ENCODE measurements around the gene ABCA13.

Gene ABCA13

GRCh38 chr7:48438206-48438605 lies 266.9 kb downstream of the ABCA13 start:
- Histone ChIP-seq H3K9me3 (ENCODE audit: control insufficient read depth in 1 of 2, low read length in 2 of 2) (no peaks in the 10 kb centered on the region), H3K27ac (ENCODE audit: low read depth, low read length) (no peak overlapping the region), H3K36me3 (ENCODE audit: control insufficient read depth in 1 of 2, insufficient read depth in 2 of 2, low read length in 2 of 2) (no peaks in the 10 kb centered on the region), H3K27me3 (ENCODE audit: control insufficient read depth in 1 of 2, insufficient read depth in 2 of 2, low read length in 2 of 2) (no peaks in the 10 kb centered on the region), H3K9ac (ENCODE audit: low read depth in 1 of 2, low read length in 2 of 2) (no peak overlapping the region), H3K4me3 (ENCODE audit: low read depth in 1 of 2, low read length in 2 of 2) (no peak overlapping the region), H3K4me1 (ENCODE audit: control insufficient read depth in 1 of 2, insufficient read depth in 2 of 2, low read length in 2 of 2) (no peaks in the 10 kb centered on the region)

- H3K36me3 ChIP-seq (ENCODE audit: control insufficient read depth in 1 of 2, insufficient read depth in 2 of 2, low read length in 2 of 2), result no peaks in the 10 kb centered on the region
- no peaks in the 10 kb centered on the region for H3K27me3 ChIP-seq (ENCODE audit: control insufficient read depth in 1 of 2, insufficient read depth in 2 of 2, low read length in 2 of 2)
- no peak overlapping the region for H3K4me3 ChIP-seq (ENCODE audit: low read depth in 1 of 2, low read length in 2 of 2)
- no peaks in the 10 kb centered on the region for H3K9me3 ChIP-seq (ENCODE audit: control insufficient read depth in 1 of 2, low read length in 2 of 2)
- no peaks in the 10 kb centered on the region for H3K4me1 ChIP-seq (ENCODE audit: control insufficient read depth in 1 of 2, insufficient read depth in 2 of 2, low read length in 2 of 2)
- H3K9ac ChIP-seq (ENCODE audit: low read depth in 1 of 2, low read length in 2 of 2), result no peak overlapping the region
- H3K27ac ChIP-seq (ENCODE audit: low read depth, low read length), result no peak overlapping the region
Observed at GRCh38 chr7:48441848-48442492, 270.7 kb downstream of the ABCA13 start.

- Histone ChIP-seq H3K4me3 (ENCODE audit: low read depth in 1 of 2, low read length in 2 of 2) (no peak overlapping the region), H3K27ac (ENCODE audit: low read depth, low read length) (no peak overlapping the region), H3K9me3 (ENCODE audit: control insufficient read depth in 1 of 2, low read length in 2 of 2) (no peaks in the 10 kb centered on the region), H3K36me3 (ENCODE audit: control insufficient read depth in 1 of 2, insufficient read depth in 2 of 2, low read length in 2 of 2) (no peaks in the 10 kb centered on the region), H3K27me3 (ENCODE audit: control insufficient read depth in 1 of 2, insufficient read depth in 2 of 2, low read length in 2 of 2) (no peaks in the 10 kb centered on the region), H3K9ac (ENCODE audit: low read depth in 1 of 2, low read length in 2 of 2) (no peak overlapping the region), H3K4me1 (ENCODE audit: control insufficient read depth in 1 of 2, insufficient read depth in 2 of 2, low read length in 2 of 2) (no peaks in the 10 kb centered on the region)
Observed at GRCh38 chr7:48443051-48443450, 271.8 kb downstream of the ABCA13 start.

- Histone ChIP-seq H3K36me3 (ENCODE audit: control insufficient read depth in 1 of 2, insufficient read depth in 2 of 2, low read length in 2 of 2) (no peaks in the 10 kb centered on the region), H3K9me3 (ENCODE audit: control insufficient read depth in 1 of 2, low read length in 2 of 2) (no peaks in the 10 kb centered on the region), H3K27ac (ENCODE audit: low read depth, low read length) (no peak overlapping the region), H3K27me3 (ENCODE audit: control insufficient read depth in 1 of 2, insufficient read depth in 2 of 2, low read length in 2 of 2) (no peaks in the 10 kb centered on the region), H3K4me3 (ENCODE audit: low read depth in 1 of 2, low read length in 2 of 2) (no peak overlapping the region), H3K4me1 (ENCODE audit: control insufficient read depth in 1 of 2, insufficient read depth in 2 of 2, low read length in 2 of 2) (no peaks in the 10 kb centered on the region), H3K9ac (ENCODE audit: low read depth in 1 of 2, low read length in 2 of 2) (no peak overlapping the region)
Observed at GRCh38 chr7:48446721-48447120, 275.5 kb downstream of the ABCA13 start.

- no peak overlapping the region for H3K4me3 ChIP-seq (ENCODE audit: low read depth in 1 of 2, low read length in 2 of 2)
- H3K27me3 ChIP-seq (ENCODE audit: control insufficient read depth in 1 of 2, insufficient read depth in 2 of 2, low read length in 2 of 2), result no peaks in the 10 kb centered on the region
- H3K27ac ChIP-seq (ENCODE audit: low read depth, low read length), result no peak overlapping the region
- no peaks in the 10 kb centered on the region for H3K9me3 ChIP-seq (ENCODE audit: control insufficient read depth in 1 of 2, low read length in 2 of 2)
- no peak overlapping the region for H3K9ac ChIP-seq (ENCODE audit: low read depth in 1 of 2, low read length in 2 of 2)
- no peaks in the 10 kb centered on the region for H3K4me1 ChIP-seq (ENCODE audit: control insufficient read depth in 1 of 2, insufficient read depth in 2 of 2, low read length in 2 of 2)
- no peaks in the 10 kb centered on the region for H3K36me3 ChIP-seq (ENCODE audit: control insufficient read depth in 1 of 2, insufficient read depth in 2 of 2, low read length in 2 of 2)
Observed at GRCh38 chr7:48452218-48452617, 281.0 kb downstream of the ABCA13 start.

GRCh38 chr7:48454750-48455192 lies 283.5 kb downstream of the ABCA13 start:
- Histone ChIP-seq H3K9me3 (ENCODE audit: control insufficient read depth in 1 of 2, low read length in 2 of 2) (no peaks in the 10 kb centered on the region), H3K4me3 (ENCODE audit: low read depth in 1 of 2, low read length in 2 of 2) (no peak overlapping the region), H3K36me3 (ENCODE audit: control insufficient read depth in 1 of 2, insufficient read depth in 2 of 2, low read length in 2 of 2) (no peaks in the 10 kb centered on the region), H3K27me3 (ENCODE audit: control insufficient read depth in 1 of 2, insufficient read depth in 2 of 2, low read length in 2 of 2) (no peaks in the 10 kb centered on the region), H3K27ac (ENCODE audit: low read depth, low read length) (no peak overlapping the region), H3K9ac (ENCODE audit: low read depth in 1 of 2, low read length in 2 of 2) (no peak overlapping the region), H3K4me1 (ENCODE audit: control insufficient read depth in 1 of 2, insufficient read depth in 2 of 2, low read length in 2 of 2) (no peaks in the 10 kb centered on the region)

GRCh38 chr7:48455363-48455762 lies 284.1 kb downstream of the ABCA13 start:
- H3K9me3 ChIP-seq (ENCODE audit: control insufficient read depth in 1 of 2, low read length in 2 of 2), result no peaks in the 10 kb centered on the region
- H3K36me3 ChIP-seq (ENCODE audit: control insufficient read depth in 1 of 2, insufficient read depth in 2 of 2, low read length in 2 of 2), result no peaks in the 10 kb centered on the region
- H3K27me3 ChIP-seq (ENCODE audit: control insufficient read depth in 1 of 2, insufficient read depth in 2 of 2, low read length in 2 of 2), result no peaks in the 10 kb centered on the region
- no peaks in the 10 kb centered on the region for H3K4me1 ChIP-seq (ENCODE audit: control insufficient read depth in 1 of 2, insufficient read depth in 2 of 2, low read length in 2 of 2)
- H3K9ac ChIP-seq (ENCODE audit: low read depth in 1 of 2, low read length in 2 of 2), result no peak overlapping the region
- H3K27ac ChIP-seq (ENCODE audit: low read depth, low read length), result no peak overlapping the region
- no peak overlapping the region for H3K4me3 ChIP-seq (ENCODE audit: low read depth in 1 of 2, low read length in 2 of 2)

- Histone ChIP-seq H3K4me1 (ENCODE audit: control insufficient read depth in 1 of 2, insufficient read depth in 2 of 2, low read length in 2 of 2) (no peaks in the 10 kb centered on the region), H3K27me3 (ENCODE audit: control insufficient read depth in 1 of 2, insufficient read depth in 2 of 2, low read length in 2 of 2) (no peaks in the 10 kb centered on the region), H3K27ac (ENCODE audit: low read depth, low read length) (no peak overlapping the region), H3K4me3 (ENCODE audit: low read depth in 1 of 2, low read length in 2 of 2) (no peak overlapping the region), H3K9me3 (ENCODE audit: control insufficient read depth in 1 of 2, low read length in 2 of 2) (no peaks in the 10 kb centered on the region), H3K9ac (ENCODE audit: low read depth in 1 of 2, low read length in 2 of 2) (no peak overlapping the region), H3K36me3 (ENCODE audit: control insufficient read depth in 1 of 2, insufficient read depth in 2 of 2, low read length in 2 of 2) (no peaks in the 10 kb centered on the region)
Observed at GRCh38 chr7:48458701-48459524, 287.7 kb downstream of the ABCA13 start.

- H3K4me1 ChIP-seq (ENCODE audit: control insufficient read depth in 1 of 2, insufficient read depth in 2 of 2, low read length in 2 of 2), result no peaks in the 10 kb centered on the region
- H3K36me3 ChIP-seq (ENCODE audit: control insufficient read depth in 1 of 2, insufficient read depth in 2 of 2, low read length in 2 of 2), result no peaks in the 10 kb centered on the region
- H3K9ac ChIP-seq (ENCODE audit: low read depth in 1 of 2, low read length in 2 of 2), result no peak overlapping the region
- no peaks in the 10 kb centered on the region for H3K9me3 ChIP-seq (ENCODE audit: control insufficient read depth in 1 of 2, low read length in 2 of 2)
- no peak overlapping the region for H3K27ac ChIP-seq (ENCODE audit: low read depth, low read length)
- H3K4me3 ChIP-seq (ENCODE audit: low read depth in 1 of 2, low read length in 2 of 2), result no peak overlapping the region
- H3K27me3 ChIP-seq (ENCODE audit: control insufficient read depth in 1 of 2, insufficient read depth in 2 of 2, low read length in 2 of 2), result no peaks in the 10 kb centered on the region
Observed at GRCh38 chr7:48466713-48467112, 295.5 kb downstream of the ABCA13 start.

- H3K27ac ChIP-seq (ENCODE audit: low read depth, low read length), result no peak overlapping the region
- no peaks in the 10 kb centered on the region for H3K4me1 ChIP-seq (ENCODE audit: control insufficient read depth in 1 of 2, insufficient read depth in 2 of 2, low read length in 2 of 2)
- H3K36me3 ChIP-seq (ENCODE audit: control insufficient read depth in 1 of 2, insufficient read depth in 2 of 2, low read length in 2 of 2), result no peaks in the 10 kb centered on the region
- no peaks in the 10 kb centered on the region for H3K9me3 ChIP-seq (ENCODE audit: control insufficient read depth in 1 of 2, low read length in 2 of 2)
- no peak overlapping the region for H3K9ac ChIP-seq (ENCODE audit: low read depth in 1 of 2, low read length in 2 of 2)
- H3K4me3 ChIP-seq (ENCODE audit: low read depth in 1 of 2, low read length in 2 of 2), result no peak overlapping the region
- H3K27me3 ChIP-seq (ENCODE audit: control insufficient read depth in 1 of 2, insufficient read depth in 2 of 2, low read length in 2 of 2), result no peaks in the 10 kb centered on the region
Observed at GRCh38 chr7:48471196-48471595, 299.9 kb downstream of the ABCA13 start.

Measured in duodenal mucosa (tissue), 2 donors.